ENCODE measurements around the gene UQCRQ. TPM values are rescaled to one million over a fixed set of nuclear protein-coding genes. Genes with fewer than 3 reads are reported as not detected.

Gene UQCRQ
- total and polyA plus RNA-seq, 2 donors (not counting 1 experiment from before 2014, with no cell fraction given), result 71.1 to 90.0 TPM

GRCh38 chr5:132825033-132825833, 41.2 kb upstream of the UQCRQ start:
- peak; percentile 6 for ATAC-seq (ENCODE audit: low read depth)
- peaks cover 35% of the 10 kb centered on the region for H3K27me3 Mint-ChIP-seq
- peaks cover 18% of the 10 kb centered on the region for H3K4me1 Mint-ChIP-seq
- Histone ChIP-seq H3K27me3 (replicated peaks in 1 of 4; ENCODE audit: control extremely low read depth in 1 of 4, control insufficient read depth in 3 of 4, insufficient read depth in 4 of 4, low read length in 3 of 4) (peaks cover 0 to 84% (median 48%) of the 10 kb centered on the region in 4 experiments), H3K79me2 (ENCODE audit: control insufficient read depth, insufficient read depth, low read length) (no peaks in the 10 kb centered on the region), H4K20me1 (ENCODE audit: control insufficient read depth, insufficient read depth, low read length, poor library complexity, severe bottlenecking) (no peaks in the 10 kb centered on the region), H3K4me3 (ENCODE audit: control extremely low read depth in 1 of 5, extremely low read depth in 1 of 5, insufficient read depth in 1 of 5, low read depth in 2 of 5, low read length in 4 of 5) (peak overlapping the region in 3 of 5 experiments; percentile 11 to 51 (median 39)), H3K4me1 (ENCODE audit: control insufficient read depth in 2 of 2, insufficient read depth in 2 of 2, low read length in 2 of 2) (peaks cover 28 to 37% of the 10 kb centered on the region in 2 donors), H3K36me3 (replicated peaks in 1 of 2; ENCODE audit: control extremely low read depth in 1 of 2, control insufficient read depth in 1 of 2, extremely low read depth in 1 of 2, insufficient read depth in 2 of 2, low read length in 1 of 2) (no peaks in the 10 kb centered on the region), H3K27ac (ENCODE audit: low read length in 2 of 2) (no peak overlapping the region), H3K4me2 (replicated peaks; ENCODE audit: low read depth, low read length, poor library complexity, severe bottlenecking) (peak overlapping the region; percentile 83), H3K9ac (ENCODE audit: low read length) (peak overlapping the region; percentile 47), H2AFZ (ENCODE audit: insufficient read depth, low read depth, low read length, poor library complexity, severe bottlenecking) (peak overlapping the region; percentile 64), H3K9me3 (ENCODE audit: control extremely low read depth in 1 of 3, control insufficient read depth in 2 of 3, insufficient read depth in 1 of 3, low read length in 2 of 3) (peaks cover 0 to 4% (median 0%) of the 10 kb centered on the region in 3 donors)
- ChIA-PET CTCF (interaction anchor here (1.0 to 1.9 kb wide), 5 partner anchors 14 to 325 kb away, joined by 3 to 5 read pairs (median 4); no protein-coding TSS in a partner anchor), POLR2A (no interaction called here)
- no peaks in the 10 kb centered on the region for H3K9me3 Mint-ChIP-seq (ENCODE audit: insufficient read depth)
- no peak overlapping the region for H3K27ac Mint-ChIP-seq
- DNase-seq, result peak; percentile 43
- peak overlapping the region; percentile 47 for H3K4me3 Mint-ChIP-seq
- TF ChIP-seq EZH2 (IDR thresholded peaks at IDR 0.05; ENCODE audit: borderline replicate concordance, insufficient read depth, low read depth, low read length, poor library complexity, severe bottlenecking), result no peak
- TF ChIP-seq CTCF (IDR thresholded peaks at IDR 0.05), result no peak
- intact Hi-C loops (cut with micrococcal nuclease), result no loop called here
- WGBS (ENCODE audit: insufficient coverage), result 23% methylated on average over 71 of the region's 71 CpGs
